ENCODE data around the gene C11orf16. TPM values are rescaled to one million over a fixed set of nuclear protein-coding genes. Genes with fewer than 3 reads are reported as not detected.
A peak's percentile ranks its signal among the peaks of the same experiment; 100 is the strongest.
"Not testable (repeated sequence)": the region's sequence is repeated elsewhere in the genome, so short reads cannot be mapped to it uniquely, and the experiment has no call there.

The C11orf16 gene
- total RNA-seq, 1 experiment from 2014 or later, result not detected

DNA sequence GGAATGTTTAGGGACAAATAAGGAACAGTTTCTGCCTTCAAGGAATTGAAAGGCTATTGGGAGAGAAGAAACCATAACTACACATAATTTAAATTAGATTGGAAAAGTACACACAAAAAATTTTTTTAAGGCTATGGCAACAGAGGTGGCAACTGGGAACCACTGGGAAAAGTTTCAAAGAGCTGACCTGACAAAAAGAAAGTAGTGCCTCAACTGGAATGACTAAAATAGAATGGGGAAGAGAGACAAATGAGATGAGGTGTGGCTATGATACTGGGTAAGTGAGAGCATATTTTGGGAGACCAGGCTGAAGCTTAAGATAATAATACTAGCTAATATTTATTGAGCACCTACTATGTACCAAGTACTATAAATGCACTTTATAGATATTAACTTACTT, 24.6 kb downstream of the C11orf16 start:
- in situ Hi-C loops (cut with HindIII; ENCODE audit: low sequenced_read_pairs), result no loop called here
- DNase-seq (ENCODE audit: low spot score), result no peak

DNA sequence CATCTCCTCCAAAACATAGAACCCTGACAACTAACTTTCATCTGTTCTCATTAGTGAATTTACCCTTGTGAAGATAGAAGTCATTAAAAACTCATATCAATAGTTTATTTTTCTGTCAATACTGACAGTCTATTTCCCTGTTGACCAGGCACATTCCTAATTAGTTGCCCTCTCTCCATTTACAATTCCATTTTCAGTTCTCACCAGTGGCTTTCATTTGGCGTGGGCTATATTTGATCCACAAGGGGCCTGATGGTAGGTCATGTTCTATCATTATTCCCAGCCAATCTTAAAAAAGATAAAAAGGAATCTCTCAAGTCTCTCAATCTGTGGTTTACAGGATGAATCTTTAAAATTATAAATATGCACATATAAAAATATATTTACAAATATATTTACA, 25.6 kb downstream of the C11orf16 start:
- DNase-seq (ENCODE audit: low spot score), result no peak
- in situ Hi-C loops (cut with HindIII; ENCODE audit: low sequenced_read_pairs), result no loop called here

DNA sequence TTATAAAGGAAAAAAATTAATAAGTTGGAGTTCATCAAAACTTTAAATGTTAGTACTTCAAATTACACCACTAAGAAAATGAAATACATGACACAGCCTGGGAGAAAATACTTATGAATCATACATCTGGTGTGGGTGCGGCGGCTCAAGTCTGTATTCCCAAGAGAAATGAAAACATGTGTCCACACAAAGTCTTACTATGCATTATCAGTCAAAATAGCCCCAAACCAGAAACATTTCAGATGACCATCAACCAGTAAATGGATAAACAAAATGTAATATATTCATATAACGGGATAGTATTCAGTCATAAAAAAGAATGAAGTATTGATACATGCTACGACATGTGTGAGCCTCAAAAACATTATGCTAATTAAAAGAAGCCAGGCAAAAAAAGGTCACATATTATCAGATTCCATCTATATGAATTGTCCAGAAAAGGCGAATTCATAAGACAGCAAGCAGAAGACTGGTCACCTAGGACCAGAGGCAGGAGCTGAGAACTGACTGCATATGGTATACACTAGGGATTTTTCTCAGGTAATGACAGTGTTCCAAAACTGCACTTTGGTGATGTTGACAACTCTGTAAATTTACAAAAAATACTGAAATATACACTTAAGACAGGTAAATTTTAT, 27.1 kb downstream of the C11orf16 start:
- DNase-seq (ENCODE audit: low spot score), result no peak
- in situ Hi-C loops (cut with HindIII; ENCODE audit: low sequenced_read_pairs), result no loop called here

DNA sequence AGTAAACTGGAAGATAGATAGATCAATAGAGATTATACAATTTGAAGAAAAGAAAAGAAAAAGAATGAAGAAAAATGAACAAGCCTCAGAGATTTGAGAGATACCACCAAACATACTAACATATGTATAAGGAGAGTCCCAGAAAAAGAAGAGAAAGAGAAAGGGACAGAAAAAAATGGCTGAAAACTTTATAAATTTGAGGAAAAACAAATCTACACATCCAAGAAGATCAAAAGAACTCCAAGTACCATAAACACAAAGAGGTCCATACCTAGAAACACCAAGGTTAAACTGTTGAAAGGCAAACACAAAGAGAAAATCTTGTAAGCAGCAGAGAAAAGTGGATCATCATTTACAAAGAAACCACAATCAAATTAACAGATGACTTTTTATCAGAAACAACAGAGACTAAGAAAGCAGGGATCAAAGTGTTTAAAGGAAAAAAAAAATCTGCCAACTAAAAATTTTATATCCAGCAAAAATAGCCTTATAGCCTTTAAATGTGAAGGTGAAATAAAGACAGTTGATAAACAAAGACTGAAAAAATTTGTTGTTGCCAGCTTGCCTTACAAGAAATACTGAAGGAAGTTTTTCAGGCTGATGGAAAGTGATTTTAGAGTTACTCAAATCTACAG, 33.5 kb downstream of the C11orf16 start:
- DNase-seq (ENCODE audit: low spot score), result no peak

DNA sequence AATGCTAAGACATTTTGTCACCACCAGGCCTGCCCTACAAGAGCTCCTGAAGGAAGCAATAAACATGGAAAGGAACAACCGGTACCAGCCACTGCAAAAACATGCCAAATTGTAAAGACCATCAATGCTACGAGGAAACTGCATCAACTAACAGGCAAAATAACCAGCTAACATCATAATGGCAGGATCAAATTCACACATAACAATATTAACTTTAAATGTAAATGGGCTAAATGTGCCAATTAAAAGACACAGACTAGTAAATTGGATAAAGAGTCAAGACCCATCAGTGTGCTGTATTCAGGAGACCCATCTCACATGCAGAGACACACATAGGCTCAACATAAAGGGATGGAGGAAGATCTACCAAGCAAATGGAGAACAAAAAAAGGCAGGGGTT, 41.6 kb downstream of the C11orf16 start:
- DNase-seq (ENCODE audit: low spot score); in situ Hi-C loops (cut with HindIII; ENCODE audit: low sequenced_read_pairs): not testable (repeated sequence)

More for the DNA sequence above, 33.5 kb downstream of the C11orf16 start:
- in situ Hi-C loops (cut with HindIII; ENCODE audit: low sequenced_read_pairs), result no loop called here

DNA sequence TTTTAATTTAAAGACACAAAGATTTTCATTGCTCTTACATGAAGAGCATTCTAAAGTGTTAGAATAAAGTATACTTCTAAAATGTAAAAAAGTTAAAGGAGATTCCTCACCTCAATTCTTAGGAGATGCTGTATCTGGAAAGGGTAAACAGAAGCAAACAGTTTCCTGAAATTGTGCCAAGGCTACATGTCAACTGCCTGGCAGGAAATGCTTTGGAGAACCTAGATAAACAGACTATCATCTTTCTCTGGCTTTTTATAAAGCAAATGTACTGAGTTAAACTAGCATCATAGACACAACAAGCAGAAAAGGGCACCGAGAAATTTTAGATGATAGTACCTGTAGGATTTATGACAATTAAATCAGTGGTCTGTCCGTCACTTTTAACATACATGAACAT, 46.4 kb downstream of the C11orf16 start:
- in situ Hi-C loops (cut with HindIII; ENCODE audit: low sequenced_read_pairs), result no loop called here
- no peak for DNase-seq (ENCODE audit: low spot score)

DNA sequence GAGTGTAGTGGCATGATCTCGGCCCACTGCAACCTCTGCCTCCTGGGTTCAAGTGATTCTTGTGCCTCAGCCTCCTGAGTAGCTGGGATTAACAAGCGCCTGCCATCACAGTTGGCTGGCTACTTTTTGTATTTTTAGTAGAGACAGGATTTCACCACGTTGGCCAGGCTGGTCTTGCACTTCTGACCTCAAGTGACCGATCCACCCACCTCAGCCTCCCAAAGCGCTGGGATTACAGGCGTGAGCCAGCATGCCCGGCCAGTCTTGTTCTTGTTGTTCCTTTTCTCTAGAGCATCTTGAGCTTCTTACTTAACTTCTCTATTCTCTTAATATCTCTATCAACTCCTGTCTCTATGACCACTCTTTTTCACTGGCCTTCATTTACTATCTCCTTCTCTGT, 51.2 kb downstream of the C11orf16 start:
- in situ Hi-C loops (cut with HindIII; ENCODE audit: low sequenced_read_pairs); DNase-seq (ENCODE audit: low spot score): not testable (repeated sequence)

DNA sequence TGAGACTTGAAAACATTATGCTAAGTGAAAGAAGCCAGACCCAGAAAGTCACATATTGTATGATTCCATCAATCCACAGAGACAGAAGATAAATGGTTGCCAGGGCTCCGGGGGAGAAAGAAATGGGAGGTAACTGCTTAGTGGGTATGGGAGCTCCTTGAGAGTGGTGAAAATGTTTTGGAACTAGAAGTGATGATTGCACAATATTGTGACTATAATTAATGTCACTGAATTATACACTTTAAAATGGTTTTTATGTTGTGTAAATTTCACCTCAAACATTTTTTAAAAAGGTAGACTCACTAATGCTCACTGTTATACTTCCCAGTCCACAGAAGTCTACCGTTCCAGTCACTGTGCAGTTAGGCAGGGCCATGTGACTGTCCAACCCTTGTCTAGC, 54.0 kb downstream of the C11orf16 start:
- no peak for DNase-seq (ENCODE audit: low spot score)
- in situ Hi-C loops (cut with HindIII; ENCODE audit: low sequenced_read_pairs), result no loop called here

DNA sequence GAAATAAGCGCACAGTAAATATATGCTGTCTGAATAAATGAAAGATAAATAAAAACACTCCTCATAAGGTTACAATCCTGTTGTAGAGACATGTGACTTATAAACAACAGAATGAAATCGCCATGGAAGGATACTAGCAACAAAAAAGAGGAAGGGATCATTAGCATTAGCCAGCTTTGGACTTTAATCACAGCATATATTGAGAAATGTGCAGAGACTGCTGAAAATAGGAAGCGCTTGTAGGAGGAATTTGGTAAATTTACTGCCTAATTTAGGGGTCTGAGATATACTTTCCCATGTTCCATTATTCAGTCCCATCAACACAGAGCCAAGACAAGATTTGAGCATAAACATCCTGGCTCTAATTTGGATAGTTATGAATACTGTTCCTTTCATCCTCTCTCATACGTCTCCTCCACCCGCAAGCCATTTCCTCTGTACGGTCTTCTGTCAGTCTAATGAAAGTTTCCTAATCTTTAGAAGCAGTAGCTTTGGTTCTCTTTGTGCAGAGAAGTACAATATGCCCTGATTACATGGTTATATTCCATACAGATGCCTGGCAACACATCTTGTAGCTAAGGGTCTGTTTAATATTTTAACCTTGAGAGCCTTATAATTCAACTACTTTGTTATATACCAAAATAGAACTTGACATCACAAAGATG, 58.9 kb downstream of the C11orf16 start:
- DNase-seq (ENCODE audit: low spot score), result no peak
- in situ Hi-C loops (cut with HindIII; ENCODE audit: low sequenced_read_pairs), result no loop called here

DNA sequence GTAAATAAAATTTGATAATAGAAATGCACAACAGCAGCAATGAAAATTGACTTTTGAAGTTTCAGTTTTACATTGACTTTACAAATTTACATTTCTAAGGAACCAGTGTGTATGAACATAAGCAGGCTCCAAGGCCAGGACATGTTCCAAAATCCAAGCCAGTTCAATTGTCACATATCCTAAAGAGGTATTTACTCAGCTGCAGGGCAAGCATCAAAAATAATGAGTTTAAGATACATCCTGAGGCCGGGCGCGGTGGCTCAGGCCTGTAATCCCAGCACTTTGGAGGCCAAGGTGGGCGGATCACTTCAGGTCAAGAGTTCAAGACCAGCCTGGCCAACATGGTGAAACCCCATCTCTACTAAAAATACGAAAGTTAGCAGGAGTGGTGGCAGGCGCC, 60.8 kb downstream of the C11orf16 start:
- DNase-seq (ENCODE audit: low spot score), result no peak
- in situ Hi-C loops (cut with HindIII; ENCODE audit: low sequenced_read_pairs), result no loop called here

DNA sequence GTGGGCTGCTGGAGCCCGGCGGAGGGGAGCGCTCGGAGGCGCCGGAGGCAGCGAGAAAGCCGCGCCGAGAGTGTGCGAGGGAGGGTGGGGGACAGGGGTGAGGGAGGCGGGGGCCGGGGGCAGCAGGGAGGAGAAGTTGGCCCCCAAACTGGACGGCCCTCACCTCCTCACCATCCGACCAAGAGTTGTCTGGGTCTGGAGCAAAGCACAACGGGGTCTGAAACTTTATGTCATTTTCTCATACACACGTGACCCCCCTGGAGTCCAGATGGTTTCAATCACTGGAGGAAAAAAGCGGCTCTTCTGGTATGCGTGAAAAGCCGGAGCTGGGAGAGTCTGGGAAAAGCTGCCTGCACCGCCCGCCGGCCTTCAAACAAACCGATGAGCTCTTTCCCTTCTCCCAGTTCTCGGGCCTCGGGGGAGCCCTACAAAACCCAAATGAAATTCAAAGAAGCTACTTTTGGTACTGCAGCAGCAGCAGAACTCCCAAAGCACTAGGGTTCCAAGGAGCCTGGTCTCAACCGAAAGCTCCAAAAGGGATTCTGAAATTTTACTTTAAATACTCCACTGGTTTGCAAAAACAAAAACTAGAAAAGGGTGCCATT, 61.5 kb downstream of the C11orf16 start:
- in situ Hi-C loops (cut with HindIII; ENCODE audit: low sequenced_read_pairs), result no loop called here
- peak; percentile 75 for DNase-seq (ENCODE audit: low spot score)

DNA sequence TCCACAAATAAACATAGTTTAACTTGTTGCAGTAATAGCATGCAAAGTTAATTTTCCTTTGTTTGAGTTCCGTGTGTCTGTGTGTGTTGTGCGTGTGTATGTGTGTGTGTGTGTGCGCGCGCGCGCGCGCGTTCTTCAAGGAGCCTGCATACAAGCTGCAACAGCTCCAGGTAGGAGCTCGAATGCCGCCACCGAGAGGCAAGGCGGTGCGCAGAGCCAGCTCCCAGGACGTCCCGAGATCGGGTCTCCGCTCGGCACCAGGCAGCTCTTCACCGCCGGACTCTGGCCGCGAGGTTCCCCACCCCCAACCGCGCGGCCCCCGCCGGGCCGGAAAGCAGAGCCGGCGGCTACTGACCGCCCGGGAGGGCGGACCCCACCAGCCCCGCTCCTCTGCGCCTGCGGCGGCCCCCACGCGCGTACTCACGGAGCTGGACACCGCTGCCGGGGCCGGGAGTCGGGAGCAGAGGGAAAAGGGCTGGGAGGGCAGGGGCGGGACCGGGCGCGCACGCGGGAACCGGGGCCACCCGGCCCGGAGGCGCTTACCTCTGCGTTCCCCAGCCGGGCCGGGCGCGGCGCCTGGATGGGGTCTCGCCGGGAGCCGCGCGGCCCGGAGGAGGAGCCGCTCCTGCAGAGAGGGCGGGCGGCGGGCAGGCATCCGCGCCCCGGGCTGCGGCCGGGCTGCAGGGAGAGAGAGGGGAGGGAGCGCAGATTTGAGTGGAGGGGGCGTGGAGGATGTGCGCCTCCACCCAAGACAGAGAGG, 62.2 kb downstream of the C11orf16 start:
- peak; percentile 66 for DNase-seq (ENCODE audit: low spot score)
- in situ Hi-C loops (cut with HindIII; ENCODE audit: low sequenced_read_pairs), result no loop called here

Other genes with a start within 250 kb of the C11orf16 start
- gene AKIP1, start 21.8 kb downstream of the C11orf16 start, total RNA-seq (2014; rRNA removed; shearing (Covaris generic)), result 49.0 and 62.7 TPM in 2 replicates
- not detected in 2 replicates for gene ASCL3, start 10.1 kb upstream of the C11orf16 start, total RNA-seq (2014; rRNA removed; shearing (Covaris generic))
- 23.6 and 30.2 TPM in 2 replicates for gene TMEM9B, start 31.5 kb upstream of the C11orf16 start, total RNA-seq (2014; rRNA removed; shearing (Covaris generic))
- 1.1 and 2.5 TPM in 2 replicates for gene NRIP3, start 71.1 kb upstream of the C11orf16 start, total RNA-seq (2014; rRNA removed; shearing (Covaris generic))
- gene SCUBE2, start 158.7 kb upstream of the C11orf16 start, total RNA-seq (2014; rRNA removed; shearing (Covaris generic)), result 0.06 TPM in 1 of 2 replicates, not detected in the other